Gastroesophageal sphincter (tissue), 4 donors: ENCODE measurements around the gene BPHL. TPM values are rescaled to one million over a fixed set of nuclear protein-coding genes. Genes with fewer than 3 reads are reported as not detected.
"Not testable (repeated sequence)": the region's sequence is repeated elsewhere in the genome, so short reads cannot be mapped to it uniquely, and the experiment has no call there.

Experiments used
- ATAC-seq: fragments of 150-250 bp; one replicate; pipeline ENCODE4 v1.9.1; 2016; ENCODE audit warnings: mild to moderate bottlenecking, moderate library complexity
- H3K27ac ChIP-seq, 4 donors: fragments of 200-600 bp; sonication (generic) in 3 of 4; 1 replicate in 3 of 4; 2 replicates in 1 of 4; pipeline ENCODE4 v1.5.1; 2016 to 2019
- H3K27me3 ChIP-seq: fragments of 200-600 bp; sonication (generic); one replicate; pipeline ENCODE4 v1.5.1; 2019
- H3K36me3 ChIP-seq, 2 donors: fragments of 200-600 bp; sonication (generic); one replicate each; pipeline ENCODE4 v1.5.1; 2019; ENCODE audit warnings: control low read depth in 1 of 2
- H3K4me1 ChIP-seq, 3 donors: fragments of 200-600 bp; sonication (generic); 1 replicate in 2 of 3; 2 replicates in 1 of 3; pipeline ENCODE4 v1.5.1; 2016 to 2019; ENCODE audit warnings: control low read depth in 2 of 3
- H3K4me3 ChIP-seq, 2 donors: fragments of 200-600 bp; sonication (generic); one replicate each; pipeline ENCODE4 v1.5.1; 2019; ENCODE audit warnings: mild to moderate bottlenecking in 1 of 2, moderate library complexity in 1 of 2
- H3K9me3 ChIP-seq, 3 donors: fragments of 200-600 bp; sonication (generic); one replicate each; pipeline ENCODE4 v1.5.1; 2017 to 2019; ENCODE audit warnings: control low read depth in 2 of 3
- EP300 ChIP-seq: sonication (generic); formaldehyde crosslinking; IDR thresholded peaks from one replicate; pipeline ENCODE4 v1.6.1; 2017; ENCODE audit warnings: antibody characterized with exemption, mild to moderate bottlenecking
- POLR2A ChIP-seq, 2 donors: fragments of 450-650 bp; IDR thresholded peaks; one replicate each; pipeline ENCODE4 v1.6.1; 2017; ENCODE audit warnings: antibody characterized with exemption in 2 of 2, mild to moderate bottlenecking in 2 of 2, moderate library complexity in 1 of 2
- POLR2AphosphoS5 ChIP-seq: sonication (generic); formaldehyde crosslinking; IDR thresholded peaks from one replicate; pipeline ENCODE4 v1.6.1; 2017; ENCODE audit warnings: antibody characterized with exemption
- WGBS, 2 donors: methylation state at CpG; one replicate each; pipeline ENCODE4 v1.1.5; 2018; ENCODE audit warnings: low coverage in 1 of 2; 5-methylcytosine and 5-hydroxymethylcytosine counted together
- total RNA-seq, 4 donors: library from RNA; depleted of rRNA; stranded (reverse); fragments of >200 nt; gene quantifications; one replicate each; pipeline ENCODE4 v1.1.0, GENCODE V29; 2016
- TF ChIP-seq, protein P1 (sequence below), 4 experiments: fragments of 200-600 bp in 2 of 4; fragments of 450-650 bp in 2 of 4; sonication (generic) in 1 of 4; IDR thresholded peaks; one replicate each; pipeline ENCODE4 v1.5.1; 2017 to 2019; ENCODE audit warnings: antibody characterized with exemption in 4 of 4, mild to moderate bottlenecking in 2 of 4, moderate library complexity in 2 of 4

The BPHL gene
- total RNA-seq, 4 donors from 2014 or later: 4.8 to 16.6 (median 6.5) TPM

DNA sequence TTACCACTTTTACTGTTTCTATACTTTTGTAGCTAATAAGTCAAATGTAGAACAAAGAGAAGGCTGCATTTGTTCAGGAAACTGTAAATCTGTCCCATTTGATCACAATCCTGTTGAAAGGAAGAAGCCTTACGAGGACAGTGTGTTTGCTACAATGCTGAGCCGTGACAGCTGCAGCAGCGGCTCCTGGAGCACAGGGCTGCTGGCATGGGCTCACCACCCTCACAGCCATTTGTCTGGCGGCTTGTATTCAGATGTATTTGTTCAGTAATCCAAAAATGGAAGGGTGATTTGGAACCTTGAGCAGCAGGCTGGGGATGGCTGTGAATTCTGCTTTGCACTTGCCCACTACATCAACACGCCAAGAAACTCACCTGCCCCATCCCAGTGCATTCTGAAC, 33.2 kb downstream of the BPHL start:
- no peak for ATAC-seq
- peaks cover 0 to 17% (median 0%) of the 10 kb centered on the region in 3 donors for H3K4me1 ChIP-seq
- no peaks in the 10 kb centered on the region for H3K27me3 ChIP-seq
- 79% methylated on average over 5 of the region's 5 CpGs; no CpG with 5 or more reads in 1 of the 2 donors for WGBS, 2 donors
- TF ChIP-seq EP300: no peak
- TF ChIP-seq POLR2AphosphoS5: no peak
- no peak for TF ChIP-seq POLR2A (IDR thresholded peaks at IDR 0.05)
- TF ChIP-seq, protein P1, sequence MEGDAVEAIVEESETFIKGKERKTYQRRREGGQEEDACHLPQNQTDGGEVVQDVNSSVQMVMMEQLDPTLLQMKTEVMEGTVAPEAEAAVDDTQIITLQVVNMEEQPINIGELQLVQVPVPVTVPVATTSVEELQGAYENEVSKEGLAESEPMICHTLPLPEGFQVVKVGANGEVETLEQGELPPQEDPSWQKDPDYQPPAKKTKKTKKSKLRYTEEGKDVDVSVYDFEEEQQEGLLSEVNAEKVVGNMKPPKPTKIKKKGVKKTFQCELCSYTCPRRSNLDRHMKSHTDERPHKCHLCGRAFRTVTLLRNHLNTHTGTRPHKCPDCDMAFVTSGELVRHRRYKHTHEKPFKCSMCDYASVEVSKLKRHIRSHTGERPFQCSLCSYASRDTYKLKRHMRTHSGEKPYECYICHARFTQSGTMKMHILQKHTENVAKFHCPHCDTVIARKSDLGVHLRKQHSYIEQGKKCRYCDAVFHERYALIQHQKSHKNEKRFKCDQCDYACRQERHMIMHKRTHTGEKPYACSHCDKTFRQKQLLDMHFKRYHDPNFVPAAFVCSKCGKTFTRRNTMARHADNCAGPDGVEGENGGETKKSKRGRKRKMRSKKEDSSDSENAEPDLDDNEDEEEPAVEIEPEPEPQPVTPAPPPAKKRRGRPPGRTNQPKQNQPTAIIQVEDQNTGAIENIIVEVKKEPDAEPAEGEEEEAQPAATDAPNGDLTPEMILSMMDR (IDR thresholded peaks at IDR 0.05): no peak
- peaks cover 0 to 58% of the 10 kb centered on the region in 2 donors for H3K36me3 ChIP-seq
- H3K9me3 ChIP-seq: no peaks in the 10 kb centered on the region
- H3K27ac ChIP-seq: no peak overlapping the region
- H3K4me3 ChIP-seq: no peak overlapping the region

DNA sequence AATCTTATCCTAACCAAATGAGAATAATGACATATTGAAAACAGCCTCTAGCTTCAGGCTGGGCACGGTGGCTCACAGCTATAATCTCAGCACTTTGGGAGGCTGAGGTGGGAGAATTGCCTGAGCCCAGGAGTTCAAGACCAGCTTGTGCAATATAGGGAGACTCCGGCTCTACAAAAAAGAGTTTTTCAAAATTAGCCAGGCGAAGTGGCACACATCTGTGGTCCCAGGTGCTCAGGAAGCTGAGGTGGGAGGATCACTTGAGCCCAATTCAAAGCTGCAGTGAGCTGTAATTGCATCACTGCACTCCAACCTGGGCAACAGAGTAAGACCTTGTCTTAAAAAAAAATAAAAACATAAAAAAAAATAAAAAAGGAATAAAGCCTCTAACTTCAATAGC, 34.2 kb downstream of the BPHL start:
- ATAC-seq: no peak
- WGBS, 2 donors: 100% methylated on average over 1 of the region's 3 CpGs; no CpG with 5 or more reads in 1 of the 2 donors
- Histone ChIP-seq H3K36me3 (peaks cover 0 to 54% of the 10 kb centered on the region in 2 donors), H3K27me3 (no peaks in the 10 kb centered on the region), H3K4me3 (no peak overlapping the region), H3K27ac (no peak overlapping the region), H3K4me1 (peaks cover 0 to 18% (median 0%) of the 10 kb centered on the region in 3 donors), H3K9me3 (no peaks in the 10 kb centered on the region)
- no peak for TF ChIP-seq EP300
- TF ChIP-seq POLR2AphosphoS5: no peak
- TF ChIP-seq, protein P1 (IDR thresholded peaks at IDR 0.05): no peak
- no peak for TF ChIP-seq POLR2A (IDR thresholded peaks at IDR 0.05)

DNA sequence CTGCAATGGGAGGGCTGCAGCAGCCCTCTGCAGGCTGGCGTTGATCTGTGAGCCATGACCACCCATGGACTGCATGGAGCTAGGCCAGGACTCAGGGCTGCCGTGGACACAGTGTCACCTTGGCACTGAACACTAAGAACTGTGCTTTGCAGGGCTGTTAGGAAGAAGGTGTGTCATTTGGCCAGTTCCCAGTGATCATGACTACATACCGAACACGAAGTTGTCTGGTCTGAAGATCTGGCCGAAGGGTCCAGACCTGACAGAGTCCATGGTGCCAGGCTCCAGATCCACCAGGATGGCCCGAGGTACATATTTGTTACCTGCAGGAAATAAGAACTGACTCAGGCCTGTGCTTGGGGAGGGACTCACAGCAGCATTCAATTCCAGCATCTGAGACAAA, 36.9 kb downstream of the BPHL start:
- ATAC-seq, H3K27me3 ChIP-seq, H3K4me3 ChIP-seq, H3K9me3 ChIP-seq: not testable (repeated sequence)
- WGBS, 2 donors: 86% methylated on average over 1 of the region's 6 CpGs; no CpG with 5 or more reads in 1 of the 2 donors
- peaks cover 0 to 28% of the 10 kb centered on the region in 2 donors for H3K36me3 ChIP-seq
- H3K4me1 ChIP-seq: peaks cover 0 to 44% (median 4%) of the 10 kb centered on the region in 3 donors
- peak overlapping the region in 3 of 4 donors; percentile 54 to 100 (median 62) for H3K27ac ChIP-seq

DNA sequence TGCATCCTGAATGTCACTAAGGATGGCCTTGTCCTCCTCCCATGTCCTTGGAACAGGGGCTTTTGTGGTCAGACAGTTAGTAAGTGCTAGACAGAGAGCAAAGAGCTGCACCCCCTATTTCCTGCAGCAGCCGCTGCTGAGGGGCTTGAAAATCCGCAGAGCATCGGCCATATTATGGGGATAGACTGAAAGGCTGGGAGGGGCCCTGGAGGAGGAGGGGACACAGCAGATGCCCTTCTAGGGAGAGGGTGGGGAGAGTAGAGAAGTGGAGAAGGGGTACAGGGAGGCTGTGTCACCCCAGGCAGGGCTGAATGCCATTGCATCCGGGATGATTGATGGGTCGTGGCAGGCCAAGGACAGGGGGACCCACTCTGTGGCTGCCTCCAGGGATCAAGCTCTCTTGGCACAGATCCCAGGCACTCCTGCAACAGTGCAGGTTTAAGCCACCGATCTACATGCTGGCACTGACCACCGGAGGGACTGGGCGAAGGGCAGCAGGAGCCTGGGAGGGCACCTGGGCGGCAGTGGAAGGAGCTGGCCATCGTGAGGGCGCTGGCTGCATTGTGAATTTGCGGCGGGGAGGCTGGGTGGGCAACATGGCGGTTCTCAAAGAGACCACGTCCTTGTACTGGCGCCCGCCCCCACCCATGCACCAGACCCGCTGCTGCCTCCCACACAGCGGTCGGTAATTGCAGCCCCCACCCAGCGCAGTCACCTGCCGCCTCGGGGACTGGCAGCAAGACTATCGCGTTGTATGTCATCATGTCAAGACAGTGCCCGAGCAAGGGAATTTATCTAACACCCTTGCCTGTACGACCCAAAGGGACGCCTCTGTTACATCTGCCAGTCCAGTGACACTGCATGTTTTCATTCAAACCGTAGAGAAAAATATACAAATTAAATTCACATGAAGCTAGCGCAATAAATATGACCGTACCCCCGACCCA, 37.9 kb downstream of the BPHL start:
- not testable (repeated sequence) for H3K27me3 ChIP-seq, H3K9me3 ChIP-seq
- peak overlapping the region; percentile 92 to 100 (median 98) for H3K27ac ChIP-seq
- peak; percentile 6 for ATAC-seq
- WGBS, 2 donors: 4 to 20% methylated on average over 10 to 12 of the region's 32 CpGs
- H3K4me1 ChIP-seq: peaks cover 0 to 54% (median 4%) of the 10 kb centered on the region in 3 donors
- H3K36me3 ChIP-seq: peaks cover 0 to 27% of the 10 kb centered on the region in 2 donors
- H3K4me3 ChIP-seq: peak overlapping the region; percentile 67 to 98

DNA sequence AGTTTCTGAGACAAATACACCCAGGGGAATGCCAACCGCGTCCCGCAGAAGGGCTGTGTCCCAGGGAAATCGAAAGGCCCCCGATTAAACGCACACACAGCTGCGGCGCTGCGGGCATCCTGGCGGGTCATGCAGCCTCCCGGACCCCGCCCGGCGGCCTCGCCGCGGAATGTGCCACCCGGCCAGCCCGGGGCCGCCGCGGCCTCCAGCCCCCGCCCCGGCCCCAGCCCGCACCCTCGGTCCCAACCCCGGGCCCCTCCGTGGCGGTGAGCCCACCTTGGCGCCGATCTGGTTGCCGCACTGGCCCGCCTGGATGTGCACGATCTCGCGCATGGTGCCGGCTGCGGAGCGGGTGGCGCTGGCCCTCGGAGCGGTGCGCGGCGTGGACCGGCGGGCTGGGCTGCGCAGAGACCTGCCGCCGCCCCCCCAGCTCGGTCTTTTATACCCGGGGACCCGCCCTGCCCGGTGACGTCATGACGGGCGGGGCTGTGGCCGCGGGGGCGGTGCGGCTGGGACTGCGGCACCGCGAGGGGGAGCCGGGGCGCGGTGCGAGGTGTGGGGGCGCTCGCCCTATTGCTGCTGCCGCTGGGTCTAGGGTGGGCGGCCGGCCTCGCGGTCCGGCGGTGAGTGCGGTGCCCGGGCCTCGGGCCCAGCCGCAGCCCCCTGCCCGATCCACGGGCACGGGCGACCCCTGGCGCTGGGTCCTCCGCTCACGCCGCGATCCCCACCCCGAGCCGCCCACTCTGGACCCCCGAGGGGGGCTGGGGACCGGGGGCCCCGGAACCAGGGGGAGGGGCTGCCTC, 38.8 kb downstream of the BPHL start, which contains the start of gene TUBB2A:
TUBB2A (minus strand) TSS at position 414 of the 803 bp plus-strand sequence; CDS start at position 333, 81 bp downstream.
- peak; percentile 99 for TF ChIP-seq POLR2A (IDR thresholded peaks at IDR 0.05)
- TF ChIP-seq, protein P1 (IDR thresholded peaks at IDR 0.05): peak in 3 of 4 experiments; percentile 56 to 77 (median 69)
- TF ChIP-seq EP300: no peak
- TF ChIP-seq POLR2AphosphoS5: peak; percentile 98
- no peaks in the 10 kb centered on the region for H3K9me3 ChIP-seq
- peaks cover 0 to 62% (median 4%) of the 10 kb centered on the region in 3 donors for H3K4me1 ChIP-seq
- peak within 1 kb of the TSS; percentile 92 to 100 (median 98) for H3K27ac ChIP-seq
- no peaks in the 10 kb centered on the region for H3K27me3 ChIP-seq
- peak; percentile 88 for ATAC-seq
- WGBS, 2 donors: 0% methylated on average over 1 of the region's 95 CpGs; no CpG with 5 or more reads in 1 of the 2 donors
- H3K36me3 ChIP-seq: peaks cover 0 to 26% of the 10 kb centered on the region in 2 donors
- H3K4me3 ChIP-seq: peak within 1 kb of the TSS; percentile 67 to 98
